Activated CD8-positive, alpha-beta memory T cell treated with anti-CD3 and anti-CD28 coated beads, Interleukin-2, amount 50 U/mL, for 48 hours (primary cell): Measurements from ENCODE around the gene ZNRF2.
"Not testable (repeated sequence)": the region's sequence is repeated elsewhere in the genome, so short reads cannot be mapped to it uniquely, and the experiment has no call there.

ENCODE experiments used
- DNase-seq: peaks from one replicate; pipeline ENCODE4 v3.0.0-alpha.2; 2020

Gene ZNRF2

DNA sequence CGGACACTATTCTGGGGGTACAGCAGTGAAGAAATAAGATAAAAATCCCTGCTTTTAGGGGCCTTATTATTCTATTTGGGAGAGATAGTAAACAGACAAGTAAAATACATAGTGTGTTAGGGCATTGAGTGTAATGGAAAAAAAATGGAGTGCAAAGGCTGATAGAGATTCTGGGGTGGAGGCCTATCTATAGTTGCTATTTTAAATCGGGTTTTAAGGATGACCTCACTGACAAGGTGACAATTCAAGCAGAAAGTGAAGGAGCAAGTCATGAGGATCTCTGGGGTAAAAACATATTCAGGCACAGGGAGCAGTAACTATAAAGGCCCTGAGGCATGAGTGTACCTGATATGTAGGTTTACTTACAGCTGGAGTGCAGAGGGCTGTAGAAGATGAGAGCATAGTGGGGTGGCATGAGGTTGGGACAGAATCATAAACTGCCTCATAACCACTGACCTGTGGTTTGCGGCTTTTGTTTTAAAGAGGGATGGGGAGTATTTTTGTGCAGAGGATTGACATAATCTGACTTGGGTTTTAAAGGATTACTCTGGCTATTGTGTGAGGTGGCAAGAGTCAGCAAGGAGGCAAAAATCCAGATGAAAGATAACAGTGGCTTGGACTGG is 8.1 kb downstream of the ZNRF2 start:
- not testable (repeated sequence) for DNase-seq

DNA sequence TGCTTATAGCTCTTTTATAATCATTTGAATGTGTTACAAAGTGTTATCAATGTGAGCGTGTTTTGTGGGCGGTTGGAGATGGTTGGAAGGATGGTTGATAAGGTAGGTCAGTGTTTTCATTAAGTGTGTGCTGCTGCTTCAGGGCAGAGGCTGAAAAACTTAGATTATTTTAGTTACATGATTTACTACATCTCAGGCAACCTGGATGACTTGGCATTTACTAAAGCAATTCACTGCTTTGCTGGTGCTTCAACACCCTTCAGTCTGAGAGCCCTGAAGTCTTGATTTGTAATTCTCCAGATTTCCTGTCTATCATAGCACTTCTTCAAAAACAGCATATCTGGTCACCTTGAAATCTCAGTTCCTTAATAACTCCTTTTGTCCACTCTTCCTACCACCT is 11.9 kb downstream of the ZNRF2 start:
- DNase-seq: not testable (repeated sequence)

- DNase-seq: not testable (repeated sequence)
These were observed 13.1 kb downstream of the ZNRF2 start for GRCh38 chr7:30297499-30297898.

GRCh38 chr7:30298409-30298808 is 14.0 kb downstream of the ZNRF2 start:
- not testable (repeated sequence) for DNase-seq

DNA sequence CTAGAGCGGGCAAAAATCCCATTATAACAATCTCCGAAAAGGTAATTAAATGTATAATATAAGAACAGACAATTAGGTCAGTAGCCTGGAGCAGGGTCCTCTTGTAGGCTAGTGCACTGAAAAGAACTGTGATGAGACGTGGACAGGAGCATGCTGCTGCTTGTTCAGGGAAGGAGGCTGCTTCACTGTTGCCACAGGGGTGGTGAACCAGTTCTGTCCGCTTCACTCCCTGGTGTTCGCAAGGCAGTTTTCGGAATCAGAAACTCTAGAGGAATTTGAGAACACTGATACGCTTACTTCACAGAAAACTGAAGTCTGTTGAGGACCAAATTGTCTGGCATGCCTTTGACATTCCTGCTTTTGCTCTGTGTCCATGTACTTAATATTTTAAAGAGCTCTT is 17.4 kb downstream of the ZNRF2 start:
- no peak for DNase-seq

DNA sequence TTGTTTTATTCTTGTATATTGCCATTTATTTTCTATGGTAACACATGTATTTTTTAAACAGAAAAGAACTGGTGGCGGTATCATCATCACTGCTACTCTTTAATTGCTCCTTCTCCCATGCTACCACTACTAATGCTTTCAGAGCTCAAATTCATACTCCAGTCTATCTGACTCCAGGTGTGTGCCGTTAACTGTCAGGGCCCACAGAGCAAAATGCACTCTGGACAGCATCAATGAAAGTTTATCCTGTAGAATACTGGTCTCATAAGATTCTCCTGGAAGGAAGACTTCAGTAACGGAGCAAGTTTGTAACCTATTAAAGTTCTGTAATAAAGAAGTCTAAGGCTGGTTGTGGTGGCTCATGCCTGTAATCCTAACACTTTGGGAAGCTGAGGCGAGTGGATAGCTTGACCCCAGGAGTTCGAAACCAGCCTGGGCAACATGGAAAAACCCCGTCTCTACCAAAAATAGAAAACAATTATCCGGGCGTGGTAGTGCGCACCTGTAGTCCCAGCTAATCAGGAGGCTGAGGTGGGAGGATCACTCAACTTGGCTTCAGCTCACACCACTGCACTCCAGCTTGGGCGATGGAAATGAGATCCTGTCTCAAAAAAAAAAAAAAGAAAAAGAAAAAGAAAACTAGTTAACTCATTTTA is 18.4 kb downstream of the ZNRF2 start:
- DNase-seq: no peak

GRCh38 chr7:30303312-30304039 is 19.1 kb downstream of the ZNRF2 start:
- DNase-seq: no peak

- no peak for DNase-seq
These were observed 19.9 kb downstream of the ZNRF2 start for GRCh38 chr7:30304177-30304884.

DNA sequence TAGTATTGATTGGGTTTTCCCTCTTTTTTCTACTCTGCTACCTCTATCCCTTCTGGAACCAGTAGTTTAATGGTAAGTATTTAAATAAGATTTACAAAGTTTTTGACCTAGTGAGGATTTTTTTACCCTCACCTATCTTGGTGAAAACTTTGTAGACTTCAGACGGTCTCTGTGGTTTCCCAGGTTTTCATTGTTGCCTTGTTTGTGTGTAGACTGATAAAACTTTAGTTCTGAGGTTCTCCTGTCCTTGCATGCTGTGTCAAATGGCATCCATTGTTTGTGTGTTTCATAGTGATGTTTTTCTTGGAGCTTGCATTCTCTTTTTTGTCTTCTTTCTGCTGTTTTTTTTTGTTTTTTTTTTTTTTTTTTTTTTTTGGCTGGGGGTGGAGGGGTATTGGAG is 22.6 kb downstream of the ZNRF2 start:
- no peak for DNase-seq

GRCh38 chr7:30308389-30308788 is 24.0 kb downstream of the ZNRF2 start:
- no peak for DNase-seq

GRCh38 chr7:30309302-30309701 is 24.9 kb downstream of the ZNRF2 start:
- no peak for DNase-seq

DNA sequence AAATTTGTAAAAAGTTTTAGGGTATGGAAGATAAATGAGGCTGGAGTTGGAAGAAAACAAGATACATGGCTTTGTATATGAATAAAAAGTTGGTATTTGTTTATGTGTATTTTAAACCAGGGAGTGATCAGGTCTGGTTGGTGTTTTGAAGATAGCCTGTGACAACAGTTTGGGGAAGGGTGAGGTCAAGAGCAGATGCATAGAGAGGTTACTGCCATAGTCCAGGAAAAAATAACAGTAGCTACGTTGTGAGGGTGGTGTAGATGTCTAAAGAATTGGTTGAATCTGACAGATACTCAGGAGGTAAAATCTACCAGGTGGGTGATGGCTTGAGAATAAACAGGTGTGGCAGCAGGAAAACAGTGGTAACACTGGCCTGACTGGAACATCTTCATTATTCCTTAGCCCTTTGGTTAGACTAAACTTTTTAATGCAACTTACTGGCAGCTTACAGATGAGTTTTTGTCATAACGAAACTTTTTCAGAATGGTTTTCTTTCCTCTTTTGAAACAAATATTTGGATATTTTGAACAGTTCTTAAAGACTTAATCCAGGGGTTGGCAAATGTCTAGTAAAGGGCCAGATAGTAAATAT is 25.5 kb downstream of the ZNRF2 start:
- DNase-seq: no peak

GRCh38 chr7:30310674-30311362 is 26.4 kb downstream of the ZNRF2 start:
- DNase-seq: no peak

GRCh38 chr7:30312178-30312577 is 27.8 kb downstream of the ZNRF2 start:
- no peak for DNase-seq

DNA sequence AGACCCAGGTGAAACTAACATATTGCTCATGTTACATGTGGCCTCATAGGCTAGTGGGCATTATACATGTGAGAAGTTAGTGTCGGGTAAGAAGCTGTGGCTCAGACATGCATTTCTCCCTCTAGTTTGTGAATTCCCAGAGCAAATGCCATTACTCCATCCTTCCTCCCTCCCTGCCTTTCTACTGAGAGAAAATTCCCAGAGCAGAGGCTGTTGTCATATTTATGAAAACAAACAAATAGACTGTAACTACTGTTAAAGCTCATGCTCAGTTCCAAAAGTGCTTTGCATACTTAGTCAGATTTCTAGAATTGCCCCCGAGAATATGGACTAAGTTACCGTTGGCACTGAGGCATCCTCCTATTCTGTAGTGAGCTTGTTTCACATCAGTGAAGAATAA is 29.0 kb downstream of the ZNRF2 start:
- DNase-seq: no peak

GRCh38 chr7:30313793-30314192 is 29.4 kb downstream of the ZNRF2 start:
- DNase-seq: no peak

GRCh38 chr7:30315589-30315988 is 31.2 kb downstream of the ZNRF2 start:
- DNase-seq: no peak

GRCh38 chr7:30320392-30320791 is 36.0 kb downstream of the ZNRF2 start:
- no peak for DNase-seq

GRCh38 chr7:30321089-30321881 is 36.9 kb downstream of the ZNRF2 start:
- DNase-seq: no peak

GRCh38 chr7:30321882-30322192 is 37.4 kb downstream of the ZNRF2 start:
- DNase-seq: no peak

GRCh38 chr7:30322271-30323005 is 38.0 kb downstream of the ZNRF2 start:
- DNase-seq: no peak
